ENCODE measurements around the gene UBTD2. TPM values are rescaled to one million over a fixed set of nuclear protein-coding genes. Genes with fewer than 3 reads are reported as not detected.

The UBTD2 gene
- polyA plus RNA-seq, 1 donor (not counting 4 experiments of a cell fraction or from before 2014, with no cell fraction given): 16.2 TPM

DNA sequence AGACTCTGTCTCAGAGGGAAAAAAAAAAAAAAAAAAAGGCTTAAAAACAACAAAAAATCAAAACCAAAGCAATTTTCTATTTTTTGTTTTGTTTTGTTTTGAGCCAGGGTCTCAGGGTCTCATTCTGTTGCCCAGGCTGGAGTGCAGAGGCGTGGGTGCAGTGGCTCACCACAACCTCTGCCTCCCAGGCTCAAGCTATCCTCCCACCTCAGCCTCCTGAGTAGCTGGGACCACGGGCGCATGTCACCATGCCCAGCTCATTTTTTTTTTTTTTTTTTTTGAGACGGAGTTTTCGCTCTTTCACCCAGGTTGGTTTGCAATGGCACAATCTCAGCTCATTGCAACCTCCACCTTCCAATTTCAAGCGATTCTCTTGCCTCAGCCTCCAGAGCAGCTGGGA is 101.3 kb downstream of the UBTD2 start:
- Histone ChIP-seq H3K36me3 (ENCODE audit: control insufficient read depth in 2 of 2, extremely low read depth in 1 of 2, insufficient read depth in 2 of 2, low read length in 2 of 2) (peaks cover 6 to 7% of the 10 kb centered on the region in 2 experiments), H3K79me2 (ENCODE audit: control insufficient read depth, insufficient read depth, low read length) (peaks cover 79% of the 10 kb centered on the region), H3K27me3 (ENCODE audit: control insufficient read depth, extremely low read depth, insufficient read depth, low read length) (no peaks in the 10 kb centered on the region), H2AFZ (ENCODE audit: control insufficient read depth, low read length) (no peak overlapping the region), H3K9ac (ENCODE audit: control insufficient read depth, extremely low read depth, insufficient read depth, low read length) (no peak overlapping the region), H3K9me3 (ENCODE audit: control insufficient read depth, low read depth, low read length) (no peaks in the 10 kb centered on the region), H3K4me2 (ENCODE audit: control insufficient read depth, extremely low read depth, insufficient read depth, low read depth, low read length) (no peak overlapping the region), H3K9me1 (ENCODE audit: control insufficient read depth, extremely low read depth, insufficient read depth, low read length) (peaks cover 2% of the 10 kb centered on the region), H4K20me1 (ENCODE audit: control insufficient read depth, extremely low read depth, insufficient read depth, low read length) (peaks cover 11% of the 10 kb centered on the region), H3K27ac (ENCODE audit: control insufficient read depth, insufficient read depth, low read length) (no peak overlapping the region), H3K4me3 (ENCODE audit: control insufficient read depth in 2 of 3, extremely low read depth in 1 of 3, insufficient read depth in 2 of 3, low read depth in 1 of 3, low read length in 3 of 3) (no peak overlapping the region), H3K4me1 (ENCODE audit: control insufficient read depth, extremely low read depth, insufficient read depth, low read length) (peaks cover 30% of the 10 kb centered on the region)
- dilution Hi-C loops (cut with MboI; ENCODE audit: extremely low pct_ligation_motif_present, low sequenced_read_pairs): no loop called here
- no peak for FAIRE-seq
- no peak for DNase-seq (ENCODE audit: low read depth, low spot score)
- no peak for TF ChIP-seq EZH2 (IDR thresholded peaks at IDR 0.05; ENCODE audit: low read length)
- TF ChIP-seq, protein P1, sequence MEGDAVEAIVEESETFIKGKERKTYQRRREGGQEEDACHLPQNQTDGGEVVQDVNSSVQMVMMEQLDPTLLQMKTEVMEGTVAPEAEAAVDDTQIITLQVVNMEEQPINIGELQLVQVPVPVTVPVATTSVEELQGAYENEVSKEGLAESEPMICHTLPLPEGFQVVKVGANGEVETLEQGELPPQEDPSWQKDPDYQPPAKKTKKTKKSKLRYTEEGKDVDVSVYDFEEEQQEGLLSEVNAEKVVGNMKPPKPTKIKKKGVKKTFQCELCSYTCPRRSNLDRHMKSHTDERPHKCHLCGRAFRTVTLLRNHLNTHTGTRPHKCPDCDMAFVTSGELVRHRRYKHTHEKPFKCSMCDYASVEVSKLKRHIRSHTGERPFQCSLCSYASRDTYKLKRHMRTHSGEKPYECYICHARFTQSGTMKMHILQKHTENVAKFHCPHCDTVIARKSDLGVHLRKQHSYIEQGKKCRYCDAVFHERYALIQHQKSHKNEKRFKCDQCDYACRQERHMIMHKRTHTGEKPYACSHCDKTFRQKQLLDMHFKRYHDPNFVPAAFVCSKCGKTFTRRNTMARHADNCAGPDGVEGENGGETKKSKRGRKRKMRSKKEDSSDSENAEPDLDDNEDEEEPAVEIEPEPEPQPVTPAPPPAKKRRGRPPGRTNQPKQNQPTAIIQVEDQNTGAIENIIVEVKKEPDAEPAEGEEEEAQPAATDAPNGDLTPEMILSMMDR (optimal IDR thresholded peaks at IDR 0.05 in 1 of 3, IDR thresholded peaks at IDR 0.05 in 1 of 3, conservative IDR thresholded peaks at IDR 0.05 in 1 of 3; ENCODE audit: extremely low read depth in 1 of 3, insufficient read depth in 2 of 3, low read length in 3 of 3): no peak

DNA sequence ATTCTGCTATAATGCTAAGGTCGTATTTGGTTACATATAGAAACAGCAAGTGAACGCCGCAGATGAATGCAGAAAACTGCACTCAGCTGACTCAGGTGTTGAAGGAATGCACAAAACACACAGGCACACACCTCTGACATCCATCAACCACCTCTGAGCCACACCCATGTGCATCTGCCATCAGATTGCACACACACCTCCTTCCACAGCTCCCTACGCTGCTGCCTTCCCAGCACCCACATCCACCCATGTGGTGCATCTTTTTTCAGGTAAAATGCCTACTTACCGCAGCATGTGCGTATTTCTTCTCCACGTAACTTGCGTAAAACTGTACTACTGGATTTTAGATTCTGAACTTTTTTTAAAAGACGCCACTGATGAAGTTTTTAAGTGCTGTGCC is 102.6 kb downstream of the UBTD2 start:
- H3K4me3 ChIP-seq (ENCODE audit: control insufficient read depth in 2 of 3, extremely low read depth in 1 of 3, insufficient read depth in 2 of 3, low read depth in 1 of 3, low read length in 3 of 3): no peak overlapping the region
- H4K20me1 ChIP-seq (ENCODE audit: control insufficient read depth, extremely low read depth, insufficient read depth, low read length): peaks cover 13% of the 10 kb centered on the region
- dilution Hi-C loops (cut with MboI; ENCODE audit: extremely low pct_ligation_motif_present, low sequenced_read_pairs): no loop called here
- H3K4me2 ChIP-seq (ENCODE audit: control insufficient read depth, extremely low read depth, insufficient read depth, low read depth, low read length): no peak overlapping the region
- DNase-seq (ENCODE audit: low read depth, low spot score) (no peak), FAIRE-seq (peak; percentile 36)
- peaks cover 83% of the 10 kb centered on the region for H3K79me2 ChIP-seq (ENCODE audit: control insufficient read depth, insufficient read depth, low read length)
- peaks cover 21% of the 10 kb centered on the region for H3K4me1 ChIP-seq (ENCODE audit: control insufficient read depth, extremely low read depth, insufficient read depth, low read length)
- no peaks in the 10 kb centered on the region for H3K9me3 ChIP-seq (ENCODE audit: control insufficient read depth, low read depth, low read length)
- no peak overlapping the region for H2AFZ ChIP-seq (ENCODE audit: control insufficient read depth, low read length)
- H3K27ac ChIP-seq (ENCODE audit: control insufficient read depth, insufficient read depth, low read length): no peak overlapping the region
- no peak overlapping the region for H3K9ac ChIP-seq (ENCODE audit: control insufficient read depth, extremely low read depth, insufficient read depth, low read length)
- no peaks in the 10 kb centered on the region for H3K9me1 ChIP-seq (ENCODE audit: control insufficient read depth, extremely low read depth, insufficient read depth, low read length)
- peaks cover 6 to 9% of the 10 kb centered on the region in 2 experiments for H3K36me3 ChIP-seq (ENCODE audit: control insufficient read depth in 2 of 2, extremely low read depth in 1 of 2, insufficient read depth in 2 of 2, low read length in 2 of 2)
- H3K27me3 ChIP-seq (ENCODE audit: control insufficient read depth, extremely low read depth, insufficient read depth, low read length): no peaks in the 10 kb centered on the region
- TF ChIP-seq, protein P1 (optimal IDR thresholded peaks at IDR 0.05 in 1 of 3, IDR thresholded peaks at IDR 0.05 in 1 of 3, conservative IDR thresholded peaks at IDR 0.05 in 1 of 3; ENCODE audit: extremely low read depth in 1 of 3, insufficient read depth in 2 of 3, low read length in 3 of 3): no peak
- no peak for TF ChIP-seq EZH2 (IDR thresholded peaks at IDR 0.05; ENCODE audit: low read length)

Data from keratinocyte (primary cell).